Ascending aorta (tissue), 2 donors: ENCODE results near the gene SEMA5A. TPM values are rescaled to one million over a fixed set of nuclear protein-coding genes. Genes with fewer than 3 reads are reported as not detected.

ENCODE experiments used
- DNase-seq, 2 donors: peaks; one replicate each; pipeline ENCODE4 v3.0.0-alpha.2; 2019; ENCODE audit warnings: low spot score in 2 of 2
- H3K27ac ChIP-seq, 2 donors: fragments of 200-600 bp; sonication (generic); one replicate each; pipeline ENCODE4 v1.5.1; 2016 to 2017; ENCODE audit warnings: mild to moderate bottlenecking in 1 of 2
- H3K27me3 ChIP-seq: fragments of 200-600 bp; sonication (generic); one replicate; pipeline ENCODE4 v1.5.1; 2017
- H3K36me3 ChIP-seq, 2 donors: fragments of 200-600 bp; sonication (generic); one replicate each; pipeline ENCODE4 v1.5.1; 2016
- H3K4me1 ChIP-seq, 2 donors: fragments of 200-600 bp; sonication (generic); one replicate each; pipeline ENCODE4 v1.5.1; 2016 to 2017; ENCODE audit warnings: mild to moderate bottlenecking in 1 of 2
- H3K4me3 ChIP-seq, 2 donors: fragments of 200-600 bp; sonication (generic); one replicate each; pipeline ENCODE4 v1.5.1; 2016 to 2017; ENCODE audit warnings: mild to moderate bottlenecking in 1 of 2
- H3K9me3 ChIP-seq, 2 donors: fragments of 200-600 bp; sonication (generic); one replicate each; pipeline ENCODE4 v1.5.1; 2016
- intact Hi-C: fragments of 100-400 bp; cut with DNase I; formaldehyde crosslinking; loops from one replicate; pipeline ENCODE4 v1.15.1; 2023
- total RNA-seq: library from RNA; depleted of rRNA; stranded (reverse); fragments of >200 nt; gene quantifications from one replicate; pipeline ENCODE4 v1.1.0, GENCODE V29; 2016
- TF ChIP-seq, protein P1 (sequence below), 3 experiments: fragments of 200-600 bp in 2 of 3; fragments of 450-650 bp in 1 of 3; sonication (generic) in 2 of 3; IDR thresholded peaks; one replicate each; pipeline ENCODE4 v1.5.1; 2016 to 2019; ENCODE audit warnings: antibody characterized with exemption in 3 of 3, mild to moderate bottlenecking in 1 of 3, moderate library complexity in 1 of 3

SEMA5A gene
- total RNA-seq, 1 donor from 2014 or later, result 18.4 TPM

DNA sequence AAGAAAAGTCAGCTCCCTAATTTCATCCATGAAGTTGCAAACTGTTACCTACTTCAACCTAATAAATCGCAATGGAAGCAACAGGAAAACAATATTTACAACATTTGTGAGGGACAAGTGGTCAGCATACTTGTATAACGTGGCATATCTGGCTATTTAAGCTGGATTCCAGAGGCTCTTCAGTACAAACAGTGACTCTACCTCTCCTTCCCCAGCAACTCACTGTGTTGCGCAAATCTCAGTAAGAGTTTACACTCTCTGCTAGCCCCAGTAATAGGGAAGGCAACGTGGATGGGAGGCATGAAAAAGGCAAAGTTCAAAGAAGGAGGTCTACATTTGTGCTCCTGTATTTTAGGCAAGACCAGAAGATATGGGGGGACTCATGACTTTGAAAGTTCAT, 18.9 kb upstream of the SEMA5A start:
- H3K4me3 ChIP-seq, result no peak overlapping the region
- H3K9me3 ChIP-seq, result no peaks in the 10 kb centered on the region
- H3K4me1 ChIP-seq, result no peaks in the 10 kb centered on the region
- DNase-seq, result no peak
- no peaks in the 10 kb centered on the region for H3K27me3 ChIP-seq
- H3K36me3 ChIP-seq, result no peaks in the 10 kb centered on the region
- TF ChIP-seq, protein P1, sequence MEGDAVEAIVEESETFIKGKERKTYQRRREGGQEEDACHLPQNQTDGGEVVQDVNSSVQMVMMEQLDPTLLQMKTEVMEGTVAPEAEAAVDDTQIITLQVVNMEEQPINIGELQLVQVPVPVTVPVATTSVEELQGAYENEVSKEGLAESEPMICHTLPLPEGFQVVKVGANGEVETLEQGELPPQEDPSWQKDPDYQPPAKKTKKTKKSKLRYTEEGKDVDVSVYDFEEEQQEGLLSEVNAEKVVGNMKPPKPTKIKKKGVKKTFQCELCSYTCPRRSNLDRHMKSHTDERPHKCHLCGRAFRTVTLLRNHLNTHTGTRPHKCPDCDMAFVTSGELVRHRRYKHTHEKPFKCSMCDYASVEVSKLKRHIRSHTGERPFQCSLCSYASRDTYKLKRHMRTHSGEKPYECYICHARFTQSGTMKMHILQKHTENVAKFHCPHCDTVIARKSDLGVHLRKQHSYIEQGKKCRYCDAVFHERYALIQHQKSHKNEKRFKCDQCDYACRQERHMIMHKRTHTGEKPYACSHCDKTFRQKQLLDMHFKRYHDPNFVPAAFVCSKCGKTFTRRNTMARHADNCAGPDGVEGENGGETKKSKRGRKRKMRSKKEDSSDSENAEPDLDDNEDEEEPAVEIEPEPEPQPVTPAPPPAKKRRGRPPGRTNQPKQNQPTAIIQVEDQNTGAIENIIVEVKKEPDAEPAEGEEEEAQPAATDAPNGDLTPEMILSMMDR (IDR thresholded peaks at IDR 0.05), result no peak
- intact Hi-C loops, result no loop called here
- no peak overlapping the region for H3K27ac ChIP-seq

DNA sequence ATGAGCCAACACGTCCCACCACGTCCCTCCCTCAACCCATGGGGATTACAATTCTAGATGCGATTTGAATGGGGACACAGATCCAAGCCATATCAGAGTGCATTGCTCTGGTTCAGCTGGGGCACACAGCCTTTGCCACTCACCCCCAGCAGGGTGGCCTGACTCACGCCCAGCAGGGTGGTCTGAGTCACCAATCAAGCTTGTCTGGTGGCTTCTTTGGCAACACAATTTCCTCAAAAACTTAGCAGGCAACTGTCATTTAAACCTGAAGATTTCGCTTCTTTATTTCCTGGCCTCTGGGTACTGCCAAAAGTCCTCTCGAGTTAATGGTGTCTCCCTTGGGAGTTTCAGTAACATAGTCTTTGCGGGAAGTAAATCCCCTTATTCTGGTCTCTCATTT, 16.3 kb upstream of the SEMA5A start:
- Histone ChIP-seq H3K36me3 (no peaks in the 10 kb centered on the region), H3K27ac (no peak overlapping the region), H3K4me3 (no peak overlapping the region), H3K4me1 (no peaks in the 10 kb centered on the region), H3K27me3 (no peaks in the 10 kb centered on the region), H3K9me3 (no peaks in the 10 kb centered on the region)
- TF ChIP-seq, protein P1 (IDR thresholded peaks at IDR 0.05), result no peak
- no peak for DNase-seq
- intact Hi-C loops, result no loop called here

DNA sequence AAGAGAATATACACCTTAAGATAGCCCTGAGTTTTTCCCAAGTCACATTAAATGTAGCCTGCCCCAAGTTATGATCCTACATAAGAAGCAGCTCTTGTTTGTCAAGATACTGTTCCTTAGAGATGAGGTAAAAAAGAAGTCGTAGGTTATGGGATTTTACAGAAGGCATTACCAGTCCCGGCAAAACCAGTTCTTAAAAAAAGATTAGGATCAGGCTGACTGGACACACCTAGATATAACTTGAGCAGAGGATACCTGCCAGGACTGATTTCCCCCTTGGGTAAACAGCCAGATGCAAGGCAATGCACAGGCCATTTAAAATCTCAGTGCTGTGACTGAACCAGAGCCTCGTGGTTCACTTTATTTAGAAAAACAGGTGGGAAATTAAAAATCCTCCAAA, 14.1 kb upstream of the SEMA5A start:
- intact Hi-C loops, result no loop called here
- no peak overlapping the region for H3K4me3 ChIP-seq
- H3K36me3 ChIP-seq, result no peaks in the 10 kb centered on the region
- H3K27me3 ChIP-seq, result no peaks in the 10 kb centered on the region
- H3K9me3 ChIP-seq, result no peaks in the 10 kb centered on the region
- DNase-seq, result no peak
- TF ChIP-seq, protein P1 (IDR thresholded peaks at IDR 0.05), result no peak
- no peak overlapping the region for H3K27ac ChIP-seq
- H3K4me1 ChIP-seq, result no peaks in the 10 kb centered on the region

DNA sequence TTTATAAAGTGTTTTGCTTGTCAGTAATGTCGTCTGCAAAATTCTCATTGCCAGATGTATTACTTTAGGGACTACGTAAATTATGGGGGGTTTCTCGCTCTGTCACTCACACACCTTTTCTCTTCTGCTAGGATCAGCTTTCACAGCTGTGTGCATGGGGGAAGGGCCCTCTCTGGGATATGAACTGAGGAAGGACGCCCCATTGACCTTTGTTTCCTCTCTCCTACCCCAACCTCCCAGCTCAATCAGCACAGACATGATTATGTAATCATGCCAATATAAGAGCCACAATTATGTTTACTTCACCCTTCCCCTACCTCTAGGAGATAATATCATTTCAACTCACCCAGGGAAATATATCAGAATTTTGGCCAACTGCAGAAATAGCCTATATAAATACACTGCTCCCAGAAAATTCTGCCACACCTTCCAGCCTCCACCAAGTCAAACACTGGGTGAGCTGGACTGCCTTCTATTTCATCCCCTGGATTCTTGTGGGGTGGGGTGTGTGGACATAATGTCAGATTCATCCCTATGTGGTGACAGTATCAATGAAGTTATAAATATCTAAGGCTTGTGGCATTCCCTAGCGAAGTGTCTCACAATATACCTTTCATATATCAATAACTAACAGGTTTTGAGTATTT, 12.6 kb upstream of the SEMA5A start:
- TF ChIP-seq, protein P1 (IDR thresholded peaks at IDR 0.05), result no peak
- no peaks in the 10 kb centered on the region for H3K27me3 ChIP-seq
- H3K9me3 ChIP-seq, result no peaks in the 10 kb centered on the region
- no peak overlapping the region for H3K4me3 ChIP-seq
- no peak overlapping the region for H3K27ac ChIP-seq
- no peaks in the 10 kb centered on the region for H3K4me1 ChIP-seq
- DNase-seq, result no peak
- no peaks in the 10 kb centered on the region for H3K36me3 ChIP-seq
- intact Hi-C loops, result no loop called here

DNA sequence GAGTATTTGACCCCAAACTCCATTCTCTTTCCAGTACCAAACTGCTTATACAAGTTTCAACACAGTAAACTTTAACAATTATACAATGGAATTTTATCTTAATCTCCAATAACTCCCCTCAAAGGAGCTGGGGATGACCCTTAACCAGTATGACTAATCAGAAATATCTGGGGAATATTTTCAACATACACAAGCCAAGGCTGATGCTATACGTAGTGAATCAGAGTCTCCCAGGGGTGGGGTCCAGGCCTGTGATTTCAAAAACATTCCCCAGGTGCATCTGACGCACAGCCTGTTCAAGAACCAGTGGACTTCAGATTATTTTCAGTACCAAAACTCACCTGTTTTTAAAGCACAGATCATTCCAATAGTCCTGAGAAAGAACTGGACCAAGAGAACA, 11.8 kb upstream of the SEMA5A start:
- Histone ChIP-seq H3K27ac (no peak overlapping the region), H3K4me1 (no peaks in the 10 kb centered on the region), H3K9me3 (no peaks in the 10 kb centered on the region), H3K36me3 (no peaks in the 10 kb centered on the region), H3K4me3 (no peak overlapping the region), H3K27me3 (no peaks in the 10 kb centered on the region)
- no peak for DNase-seq
- TF ChIP-seq, protein P1 (IDR thresholded peaks at IDR 0.05), result no peak
- intact Hi-C loops, result no loop called here

DNA sequence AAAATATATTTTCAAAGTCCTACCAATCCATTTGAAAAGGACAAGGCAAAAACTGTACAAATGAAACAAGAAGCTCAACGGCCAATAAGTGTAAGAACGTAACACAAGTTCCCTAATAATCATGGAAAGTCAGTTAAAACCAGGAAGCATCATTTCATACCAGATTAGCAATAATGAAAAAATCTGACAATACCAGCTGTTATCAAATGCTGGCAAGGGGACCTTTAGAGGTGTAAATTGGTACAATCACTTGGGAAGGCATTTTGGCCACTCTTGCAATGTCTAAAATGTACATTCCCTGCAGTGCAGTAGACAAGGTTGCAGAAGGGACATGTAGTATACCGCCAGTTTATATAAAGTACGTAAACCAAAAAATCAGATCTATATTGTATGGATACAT, 10.1 kb upstream of the SEMA5A start:
- intact Hi-C loops, result no loop called here
- DNase-seq, result no peak
- Histone ChIP-seq H3K27ac (no peak overlapping the region), H3K27me3 (no peaks in the 10 kb centered on the region), H3K4me1 (no peaks in the 10 kb centered on the region), H3K9me3 (no peaks in the 10 kb centered on the region), H3K4me3 (no peak overlapping the region), H3K36me3 (peaks cover 8 to 14% of the 10 kb centered on the region in 2 donors)
- TF ChIP-seq, protein P1 (IDR thresholded peaks at IDR 0.05), result no peak
